ENCODE data around the gene AQP11. TPM values are rescaled to one million over a fixed set of nuclear protein-coding genes. Genes with fewer than 3 reads are reported as not detected.
"Not testable (repeated sequence)": the region's sequence is repeated elsewhere in the genome, so short reads cannot be mapped to it uniquely, and the experiment has no call there.

The AQP11 gene
- total RNA-seq, 6 experiments from 2014 or later, result 1.2 to 1.8 (median 1.5) TPM

GRCh38 chr11:77560605-77561004, 29.1 kb upstream of the AQP11 start:
- DNase-seq, result peak; percentile 83
- Mint-ChIP-seq H3K4me3 (peak overlapping the region; percentile 14), H3K9me3 (no peaks in the 10 kb centered on the region), H3K27me3 (ENCODE audit: insufficient read depth) (no peaks in the 10 kb centered on the region; the same call in 1 of the 2 replicates), H3K27ac (peak overlapping the region; percentile 54), H3K36me3 (ENCODE audit: low read depth) (peaks cover 4% of the 10 kb centered on the region; the same call in 1 of the 2 replicates), H3K4me1 (ENCODE audit: low read depth) (peaks cover 50% of the 10 kb centered on the region)
- TF ChIP-seq CTCF (IDR thresholded peaks at IDR 0.05), result no peak

- Mint-ChIP-seq H3K27me3 (ENCODE audit: insufficient read depth) (no peaks in the 10 kb centered on the region; the same call in 1 of the 2 replicates), H3K4me1 (ENCODE audit: low read depth) (peaks cover 50% of the 10 kb centered on the region), H3K27ac (peak overlapping the region; percentile 54; the same call in 1 of the 2 replicates), H3K9me3 (no peaks in the 10 kb centered on the region), H3K36me3 (ENCODE audit: low read depth) (peaks cover 4% of the 10 kb centered on the region; the same call in 1 of the 2 replicates), H3K4me3 (peak overlapping the region; percentile 14)
- no peak for DNase-seq
- TF ChIP-seq CTCF (IDR thresholded peaks at IDR 0.05), result no peak
Measured at GRCh38 chr11:77561257-77561656, 28.5 kb upstream of the AQP11 start.

- Mint-ChIP-seq H3K27me3 (ENCODE audit: insufficient read depth) (no peaks in the 10 kb centered on the region; the same call in 1 of the 2 replicates), H3K4me1 (ENCODE audit: low read depth) (peaks cover 15% of the 10 kb centered on the region), H3K9me3 (no peaks in the 10 kb centered on the region), H3K27ac (no peak overlapping the region), H3K4me3 (no peak overlapping the region), H3K36me3 (ENCODE audit: low read depth) (no peaks in the 10 kb centered on the region)
- no peak for TF ChIP-seq CTCF (IDR thresholded peaks at IDR 0.05)
- DNase-seq, result no peak
Measured at GRCh38 chr11:77568306-77568705, 21.4 kb upstream of the AQP11 start.

- H3K36me3 Mint-ChIP-seq (ENCODE audit: low read depth), result no peaks in the 10 kb centered on the region
- H3K4me1 Mint-ChIP-seq (ENCODE audit: low read depth), result peaks cover 15% of the 10 kb centered on the region
- no peak overlapping the region for H3K27ac Mint-ChIP-seq
- no peak overlapping the region for H3K4me3 Mint-ChIP-seq
- no peak for DNase-seq
- H3K27me3 Mint-ChIP-seq (ENCODE audit: insufficient read depth), result no peaks in the 10 kb centered on the region; the same call in 1 of the 2 replicates
- no peak for TF ChIP-seq CTCF (IDR thresholded peaks at IDR 0.05)
- H3K9me3 Mint-ChIP-seq, result no peaks in the 10 kb centered on the region
Measured at GRCh38 chr11:77568916-77569675, 20.7 kb upstream of the AQP11 start.

- Mint-ChIP-seq H3K9me3 (no peaks in the 10 kb centered on the region), H3K4me1 (ENCODE audit: low read depth) (peaks cover 15% of the 10 kb centered on the region), H3K27ac (no peak overlapping the region), H3K27me3 (ENCODE audit: insufficient read depth) (no peaks in the 10 kb centered on the region; the same call in 1 of the 2 replicates), H3K36me3 (ENCODE audit: low read depth) (no peaks in the 10 kb centered on the region), H3K4me3 (no peak overlapping the region)
- TF ChIP-seq CTCF (IDR thresholded peaks at IDR 0.05), result no peak
- DNase-seq, result no peak
Measured at GRCh38 chr11:77569676-77570070, 20.1 kb upstream of the AQP11 start.

- not testable (repeated sequence) for H3K27me3 Mint-ChIP-seq (ENCODE audit: insufficient read depth); H3K36me3 Mint-ChIP-seq (ENCODE audit: low read depth); H3K4me3 Mint-ChIP-seq; H3K9me3 Mint-ChIP-seq; H3K27ac Mint-ChIP-seq; DNase-seq
- H3K4me1 Mint-ChIP-seq (ENCODE audit: low read depth), result peaks cover 20% of the 10 kb centered on the region
Measured at GRCh38 chr11:77570896-77571295, 18.9 kb upstream of the AQP11 start.

GRCh38 chr11:77575428-77575827, 14.3 kb upstream of the AQP11 start:
- peaks cover 19% of the 10 kb centered on the region for H3K4me1 Mint-ChIP-seq (ENCODE audit: low read depth)
- H3K27me3 Mint-ChIP-seq (ENCODE audit: insufficient read depth); DNase-seq: not testable (repeated sequence)

More at GRCh38 chr11:77575428-77575827, 14.3 kb upstream of the AQP11 start:
- not testable (repeated sequence) for H3K4me3 Mint-ChIP-seq; H3K36me3 Mint-ChIP-seq (ENCODE audit: low read depth); H3K9me3 Mint-ChIP-seq; H3K27ac Mint-ChIP-seq
